SK-N-DZ (cell line): ENCODE measurements around the gene HS2ST1.
A peak's percentile ranks its signal among the peaks of the same experiment; 100 is the strongest.

ENCODE experiments used
- DNase-seq: peaks from one replicate; pipeline ENCODE4 v3.0.0-alpha.2; 2015; ENCODE audit warnings: low spot score

Gene HS2ST1

DNA sequence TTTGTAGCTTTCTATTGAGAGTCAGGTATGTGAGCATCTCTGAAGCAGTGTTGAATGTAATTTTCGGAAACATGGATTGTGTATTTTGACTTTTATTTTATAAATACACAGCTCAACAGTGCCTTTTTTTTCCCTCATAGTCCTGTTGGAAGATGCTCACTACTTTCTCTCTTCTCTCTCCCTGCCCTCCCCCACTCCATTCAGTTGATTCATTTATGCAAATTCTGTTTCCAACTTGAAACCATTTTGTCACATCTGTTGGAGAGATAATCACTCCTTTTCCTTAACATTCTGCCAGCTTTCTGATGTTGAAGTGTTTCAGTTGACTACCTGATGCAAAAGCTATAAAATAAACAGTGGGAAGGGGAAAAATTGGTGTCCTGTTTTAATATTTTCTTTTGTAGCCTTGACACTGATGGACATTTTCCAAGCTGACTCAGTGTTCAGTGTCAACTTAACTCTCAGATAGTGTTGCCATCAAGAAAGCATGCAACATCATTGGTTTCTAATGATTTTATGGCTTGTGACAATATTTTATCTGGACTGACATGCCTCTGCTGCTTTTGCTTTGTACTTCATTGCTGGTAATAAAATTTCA is 194.5 kb downstream of the HS2ST1 start:
- DNase-seq = no peak

DNA sequence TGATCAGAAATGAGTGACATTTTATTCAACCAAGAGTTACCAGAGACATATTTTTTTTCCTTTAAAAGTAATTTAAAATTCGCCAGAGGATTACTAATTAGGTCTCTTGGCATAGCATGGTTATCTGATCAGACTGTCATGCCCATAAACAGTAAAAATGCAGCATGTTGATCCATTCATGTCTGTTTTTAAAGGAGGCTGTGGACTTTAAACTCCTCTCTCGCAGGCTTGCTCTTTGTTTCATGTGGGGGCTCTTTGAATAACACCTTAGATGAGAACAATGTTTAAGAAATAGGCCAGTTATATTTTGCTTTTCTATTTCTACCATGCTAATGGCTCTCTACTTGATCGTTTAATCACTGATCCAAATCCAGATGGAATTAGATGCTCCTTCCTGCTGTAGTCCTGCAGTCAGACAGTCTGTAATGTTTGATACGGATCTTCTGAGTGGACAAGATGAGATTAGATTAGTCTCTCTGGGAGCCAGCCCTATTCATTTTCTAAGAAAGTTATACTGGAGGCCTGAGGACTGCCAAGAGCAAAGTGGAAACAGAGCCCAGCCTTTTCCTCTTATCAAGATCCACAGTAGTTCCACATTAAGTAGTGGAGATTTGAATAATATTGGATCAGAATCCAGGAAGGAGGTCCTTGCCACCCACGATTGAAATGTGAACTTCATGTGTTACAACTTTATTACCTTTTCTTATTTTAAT is 197.4 kb downstream of the HS2ST1 start:
- peak; percentile 94 for DNase-seq

- no peak for DNase-seq
These were observed 198.9 kb downstream of the HS2ST1 start for GRCh38 chr1:87113313-87113712.

GRCh38 chr1:87115317-87115890 is 201.0 kb downstream of the HS2ST1 start:
- no peak for DNase-seq

GRCh38 chr1:87115891-87116290 is 201.5 kb downstream of the HS2ST1 start:
- no peak for DNase-seq

DNA sequence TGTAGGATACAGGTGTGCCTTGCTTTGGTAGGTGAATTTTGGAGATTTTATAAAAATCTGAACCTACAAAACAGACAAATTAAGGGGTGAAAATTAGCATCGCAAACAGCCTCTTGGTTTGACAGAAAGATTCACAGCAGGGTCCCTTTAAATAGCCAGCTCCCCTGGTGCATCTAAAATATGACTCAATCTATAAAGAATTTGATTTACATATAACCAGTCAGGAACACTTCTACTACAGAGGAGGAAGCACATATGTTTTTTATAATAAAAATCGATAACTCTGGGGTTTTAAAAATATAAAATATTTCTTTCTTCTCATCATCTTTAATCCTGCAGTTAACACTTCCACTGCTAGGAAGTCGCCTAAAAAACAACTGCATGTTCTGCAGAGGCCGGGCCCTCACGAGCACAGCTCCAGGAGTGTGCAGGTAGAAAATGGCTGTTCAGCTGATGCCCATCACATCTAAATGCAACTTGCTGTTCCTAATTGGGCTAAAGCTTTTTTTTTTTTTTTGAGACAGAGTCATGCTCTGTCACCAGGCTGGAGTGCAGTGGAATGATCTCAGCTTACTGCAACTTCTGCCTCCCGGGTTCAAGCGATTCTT is 203.4 kb downstream of the HS2ST1 start:
- DNase-seq = no peak

DNA sequence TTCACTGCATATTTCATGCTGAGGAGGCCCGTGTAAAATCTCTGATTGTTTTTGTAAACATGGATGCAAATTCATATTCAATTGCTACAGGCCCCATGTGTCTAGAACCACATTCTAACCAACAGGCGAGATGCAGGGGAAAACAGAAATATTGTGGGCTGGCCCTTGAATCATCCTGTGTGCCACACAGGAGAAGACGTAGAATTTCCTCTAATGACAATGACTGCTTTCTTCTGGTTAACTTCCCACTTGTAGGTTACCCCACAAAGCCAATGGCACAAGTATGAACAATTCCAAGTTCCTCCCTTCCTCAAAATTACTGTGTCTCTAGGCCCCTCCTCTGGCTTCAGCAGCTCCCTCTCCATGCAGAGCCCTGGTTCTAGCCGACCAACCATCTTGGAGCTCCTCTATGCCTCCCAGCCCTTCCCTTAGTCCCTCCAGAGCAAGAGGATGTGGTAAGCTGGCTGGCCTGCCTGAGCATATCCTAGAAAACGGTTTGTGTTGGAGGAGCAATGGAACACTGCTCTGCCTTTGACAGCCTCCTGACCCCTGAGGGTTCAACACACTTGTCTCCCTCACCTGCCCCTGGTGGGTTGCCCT is 205.2 kb downstream of the HS2ST1 start:
- no peak for DNase-seq

DNA sequence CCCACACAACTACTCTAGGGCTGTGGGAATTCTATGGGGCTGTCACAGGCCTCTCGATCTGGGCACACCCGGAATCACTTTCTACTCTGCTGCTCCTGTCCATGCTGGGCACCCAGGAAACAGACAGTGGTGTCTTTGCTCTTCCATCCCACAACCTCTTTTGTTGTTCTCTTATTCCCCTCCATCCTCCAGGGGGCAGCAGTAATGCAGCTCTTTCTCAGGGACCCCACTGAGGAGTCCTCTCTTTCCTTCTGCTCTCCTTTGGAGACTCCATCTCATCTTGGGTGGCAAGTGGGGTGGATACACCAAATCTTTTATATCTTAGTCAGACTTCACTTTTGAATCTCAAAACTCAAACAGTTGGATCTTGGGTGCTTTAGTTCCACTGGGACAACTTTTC is 206.3 kb downstream of the HS2ST1 start:
- no peak for DNase-seq

GRCh38 chr1:87121711-87122163 is 207.3 kb downstream of the HS2ST1 start:
- no peak for DNase-seq

GRCh38 chr1:87122243-87122642 is 207.8 kb downstream of the HS2ST1 start:
- DNase-seq = no peak

- no peak for DNase-seq
These were observed 209.2 kb downstream of the HS2ST1 start for GRCh38 chr1:87123610-87124009.

DNA sequence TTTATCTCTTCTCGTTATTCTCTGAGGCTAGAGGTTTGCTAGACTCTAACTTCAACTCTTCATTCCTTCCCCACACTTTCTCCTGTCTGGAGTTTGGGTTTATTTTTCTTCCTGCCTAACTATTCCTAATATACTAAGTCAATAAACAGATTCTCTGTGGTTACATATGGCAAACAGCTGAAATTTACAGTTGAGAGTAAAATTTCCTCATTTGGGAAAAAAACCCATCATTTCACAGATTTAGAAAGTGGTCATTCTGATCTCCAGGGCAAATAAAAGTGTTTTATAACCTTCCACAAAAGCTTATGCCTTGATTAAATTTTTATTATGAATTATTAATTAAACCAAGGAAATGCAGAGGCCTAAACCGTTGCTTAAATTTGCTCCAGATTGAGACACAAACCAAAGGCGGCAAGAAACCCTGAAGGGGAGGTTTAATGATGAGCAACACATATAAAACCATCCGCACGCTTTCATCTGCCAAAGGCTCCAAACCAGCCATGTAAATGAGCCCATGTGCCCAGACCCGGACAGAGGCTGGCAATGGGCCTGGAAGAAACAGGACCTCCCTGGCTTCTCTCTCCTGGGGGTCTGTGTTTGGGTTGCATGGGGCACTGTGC is 212.6 kb downstream of the HS2ST1 start:
- no peak for DNase-seq

DNA sequence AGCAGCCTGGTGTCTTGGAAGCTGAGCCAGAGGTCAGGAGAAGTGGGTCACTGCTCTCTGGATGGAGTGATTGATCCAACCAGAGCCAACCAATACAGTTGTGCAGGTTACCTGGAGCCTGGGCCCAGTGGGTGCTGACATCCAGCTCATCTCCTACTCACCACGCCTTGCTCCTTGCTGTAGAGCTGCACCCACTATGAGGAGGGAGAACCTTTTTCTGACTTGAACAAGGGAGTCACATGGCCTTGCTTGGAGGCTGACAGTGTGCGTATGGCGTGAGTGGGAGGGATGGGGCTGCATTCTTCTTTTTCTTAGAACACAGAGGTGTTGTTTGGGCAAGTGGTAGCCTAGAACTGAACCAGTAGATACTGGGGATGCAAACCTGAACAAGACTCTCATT is 213.1 kb downstream of the HS2ST1 start:
- DNase-seq = no peak

- DNase-seq = no peak
These were observed 214.6 kb downstream of the HS2ST1 start for GRCh38 chr1:87129038-87129437.

DNA sequence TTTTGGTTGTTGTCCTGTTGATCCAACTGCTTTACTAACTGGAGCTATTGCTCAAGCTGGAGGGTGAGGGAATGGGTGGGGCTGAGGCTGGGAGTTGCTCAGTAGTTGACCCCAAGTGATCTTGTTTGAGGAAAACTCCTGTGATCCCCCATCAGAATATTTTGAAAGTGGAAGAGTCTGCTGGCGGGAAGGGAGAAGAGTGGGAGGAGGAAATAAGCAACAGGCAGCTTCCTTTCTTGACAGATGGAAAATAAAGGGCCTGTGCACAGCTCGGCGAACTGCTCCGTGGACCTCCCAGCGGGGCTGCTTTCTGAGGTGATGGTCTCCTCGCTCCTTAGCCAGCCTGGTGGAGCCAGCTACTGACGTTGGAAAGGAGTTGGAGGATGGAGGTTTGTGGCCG is 215.2 kb downstream of the HS2ST1 start:
- no peak for DNase-seq

- DNase-seq = no peak
These were observed 216.0 kb downstream of the HS2ST1 start for GRCh38 chr1:87130438-87130837.

DNA sequence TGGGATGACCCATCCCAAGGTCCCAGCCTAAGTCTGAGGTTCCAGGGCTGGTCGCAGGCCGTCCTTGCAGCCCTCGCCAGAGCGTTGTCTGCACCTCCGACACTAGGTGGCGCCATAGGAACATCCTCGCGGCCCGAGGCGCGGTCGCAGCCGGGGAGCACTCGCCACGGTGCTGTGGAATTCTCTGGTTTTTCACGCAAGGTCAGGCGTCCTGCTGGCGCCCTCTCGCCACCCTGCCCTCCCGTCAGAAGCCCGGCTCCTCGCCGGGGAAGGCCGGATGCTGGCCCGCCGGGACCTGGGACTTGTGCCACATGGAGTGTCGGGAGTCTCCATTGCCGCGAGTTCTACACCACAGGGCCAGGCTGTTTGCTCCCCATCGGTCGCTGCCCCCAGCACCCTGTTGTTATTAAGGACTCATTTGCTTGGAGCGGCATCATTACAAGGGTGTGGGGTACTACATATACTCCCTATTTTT is 217.4 kb downstream of the HS2ST1 start:
- DNase-seq = peak; percentile 65

GRCh38 chr1:87132284-87132870 is 217.9 kb downstream of the HS2ST1 start:
- DNase-seq = no peak

DNA sequence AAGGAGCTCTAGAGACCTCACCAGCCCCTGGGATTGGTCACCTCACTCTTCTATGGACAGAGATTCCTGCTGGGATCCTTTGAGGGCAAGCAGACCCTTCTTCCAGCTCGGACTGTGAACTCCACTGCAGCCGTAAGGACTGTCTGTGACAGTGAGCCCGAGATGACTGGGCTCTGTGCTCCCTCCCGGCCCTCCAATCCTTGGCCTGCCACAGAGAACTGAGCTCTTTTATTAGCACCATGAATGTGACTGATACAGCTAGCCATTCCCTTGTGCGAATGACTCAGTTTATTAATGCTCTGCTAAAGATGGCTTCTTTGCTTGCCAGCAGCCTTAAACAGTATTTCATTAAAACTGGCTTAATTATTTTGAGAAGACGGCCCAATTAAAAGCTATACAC is 219.6 kb downstream of the HS2ST1 start:
- DNase-seq = no peak

DNA sequence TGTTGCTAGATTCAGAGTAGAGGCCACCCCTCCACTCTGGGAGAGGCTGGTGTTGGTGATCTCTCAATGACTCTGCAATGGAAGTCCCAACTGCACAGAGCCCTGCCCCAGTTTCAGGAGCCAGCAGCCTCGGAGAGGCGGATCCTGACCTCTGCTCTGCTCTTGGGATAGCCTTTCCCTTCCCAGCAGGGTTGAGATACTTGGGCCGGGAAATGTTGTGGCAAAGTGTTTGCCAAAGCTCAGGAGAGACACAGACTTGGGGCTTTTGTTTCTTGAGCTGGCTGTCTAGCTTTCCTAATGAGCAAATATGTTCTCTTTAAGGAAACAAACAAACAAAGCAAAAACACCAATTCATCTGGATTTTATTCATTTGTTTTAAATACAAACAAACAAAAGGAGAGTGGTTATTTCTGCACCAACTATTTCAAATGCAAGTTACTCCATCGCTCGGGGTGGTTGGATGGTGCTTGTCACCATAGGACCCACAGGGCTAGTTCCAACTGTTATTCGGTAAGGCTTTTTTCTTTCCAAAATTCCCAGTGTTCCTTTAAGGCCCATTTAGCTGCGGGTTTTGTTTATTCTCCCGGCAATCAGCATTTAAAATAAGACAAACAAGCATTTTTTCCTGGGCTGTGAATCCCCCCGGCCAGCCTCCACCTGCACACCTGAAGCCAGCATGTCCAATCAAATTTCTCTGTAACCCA is 220.3 kb downstream of the HS2ST1 start:
- DNase-seq = no peak

DNA sequence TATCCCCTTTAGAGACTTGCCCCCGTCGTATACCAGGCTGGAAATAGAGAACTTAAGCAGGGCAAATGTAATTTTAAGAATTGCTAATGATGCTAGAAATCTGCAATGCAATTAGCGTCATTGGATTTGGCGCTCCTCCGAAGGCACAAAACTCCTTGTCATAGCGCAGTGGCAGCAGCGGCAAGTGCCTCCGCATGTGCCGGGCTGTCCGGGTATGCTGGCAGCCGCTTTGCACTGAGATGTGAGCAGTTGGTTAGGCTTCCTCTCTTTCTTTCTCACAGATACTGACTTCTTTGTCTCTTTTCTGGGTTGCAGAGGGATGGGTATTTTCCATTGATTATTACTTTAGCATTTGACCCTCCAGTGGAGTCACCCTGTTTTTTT is 220.9 kb downstream of the HS2ST1 start:
- no peak for DNase-seq
